ENCODE measurements around the gene TNFSF11.

Gene TNFSF11

GRCh38 chr13:42543215-42543797, 30.6 kb upstream of the TNFSF11 start:
- Histone ChIP-seq H3F3A (ENCODE audit: insufficient read depth, low read length) (no peaks in the 10 kb centered on the region), H3K4me3 (ENCODE audit: low read depth, low read length, poor library complexity, severe bottlenecking) (no peak overlapping the region), H3K9me2 (ENCODE audit: low read depth, low read length) (no peaks in the 10 kb centered on the region), H2AFZ (ENCODE audit: low read length) (no peak overlapping the region), H3K9me3 (ENCODE audit: low read length) (no peaks in the 10 kb centered on the region), H3K9ac (ENCODE audit: low read length) (no peak overlapping the region), H3K4me2 (ENCODE audit: low read length) (no peak overlapping the region), H4K20me1 (ENCODE audit: insufficient read depth, low read length) (no peaks in the 10 kb centered on the region), H3K79me2 (ENCODE audit: insufficient read depth, low read length) (no peaks in the 10 kb centered on the region), H3K27ac (ENCODE audit: low read depth, low read length, poor library complexity, severe bottlenecking) (no peak overlapping the region), H3K36me3 (ENCODE audit: insufficient read depth, low read length) (no peaks in the 10 kb centered on the region), H3K27me3 (ENCODE audit: insufficient read depth, low read length) (no peaks in the 10 kb centered on the region), H3K4me1 (ENCODE audit: insufficient read depth, low read length, severe bottlenecking) (no peaks in the 10 kb centered on the region)
- TF ChIP-seq EZH2 (IDR thresholded peaks at IDR 0.05; ENCODE audit: borderline replicate concordance, low read length) (no peak), CTCF (IDR thresholded peaks at IDR 0.05; ENCODE audit: low read length) (no peak)

GRCh38 chr13:42544246-42544926, 29.6 kb upstream of the TNFSF11 start:
- Histone ChIP-seq H3K4me2 (ENCODE audit: low read length) (no peak overlapping the region), H3K9ac (ENCODE audit: low read length) (no peak overlapping the region), H3K9me3 (ENCODE audit: low read length) (no peaks in the 10 kb centered on the region), H4K20me1 (ENCODE audit: insufficient read depth, low read length) (no peaks in the 10 kb centered on the region), H3K9me2 (ENCODE audit: low read depth, low read length) (no peaks in the 10 kb centered on the region), H3K4me3 (ENCODE audit: low read depth, low read length, poor library complexity, severe bottlenecking) (no peak overlapping the region), H2AFZ (ENCODE audit: low read length) (no peak overlapping the region), H3K79me2 (ENCODE audit: insufficient read depth, low read length) (no peaks in the 10 kb centered on the region), H3F3A (ENCODE audit: insufficient read depth, low read length) (no peaks in the 10 kb centered on the region), H3K27me3 (ENCODE audit: insufficient read depth, low read length) (no peaks in the 10 kb centered on the region), H3K27ac (ENCODE audit: low read depth, low read length, poor library complexity, severe bottlenecking) (no peak overlapping the region), H3K4me1 (ENCODE audit: insufficient read depth, low read length, severe bottlenecking) (no peaks in the 10 kb centered on the region), H3K36me3 (ENCODE audit: insufficient read depth, low read length) (no peaks in the 10 kb centered on the region)
- no peak for TF ChIP-seq CTCF (IDR thresholded peaks at IDR 0.05; ENCODE audit: low read length)
- TF ChIP-seq EZH2 (IDR thresholded peaks at IDR 0.05; ENCODE audit: borderline replicate concordance, low read length): no peak

DNA sequence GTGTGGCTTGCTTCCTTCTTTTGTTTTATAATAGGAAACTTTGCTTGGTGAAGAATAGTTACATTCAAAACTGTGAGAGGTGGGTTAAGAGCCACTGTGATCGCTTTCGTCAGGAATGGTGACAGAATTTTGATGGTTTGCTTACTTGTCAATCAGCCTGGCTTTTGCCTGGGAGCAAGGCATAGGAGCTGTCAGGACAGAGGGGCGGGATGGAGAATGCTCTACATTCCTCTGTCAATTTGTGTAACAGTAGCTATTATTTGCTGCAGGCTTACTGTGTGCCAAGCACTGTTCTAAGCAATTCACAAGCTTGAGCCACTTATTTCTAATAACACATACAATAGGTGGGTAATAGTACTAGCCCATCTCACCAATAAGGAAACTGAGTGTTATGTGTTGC, 28.1 kb upstream of the TNFSF11 start:
- no peak overlapping the region for H3K9ac ChIP-seq (ENCODE audit: low read length)
- no peaks in the 10 kb centered on the region for H3K9me3 ChIP-seq (ENCODE audit: low read length)
- no peak for TF ChIP-seq EZH2 (IDR thresholded peaks at IDR 0.05; ENCODE audit: borderline replicate concordance, low read length)
- no peak for TF ChIP-seq CTCF (IDR thresholded peaks at IDR 0.05; ENCODE audit: low read length)
- no peak overlapping the region for H3K4me2 ChIP-seq (ENCODE audit: low read length)
- H3F3A ChIP-seq (ENCODE audit: insufficient read depth, low read length): no peaks in the 10 kb centered on the region
- H4K20me1 ChIP-seq (ENCODE audit: insufficient read depth, low read length): no peaks in the 10 kb centered on the region
- H3K4me3 ChIP-seq (ENCODE audit: low read depth, low read length, poor library complexity, severe bottlenecking): no peak overlapping the region
- no peaks in the 10 kb centered on the region for H3K4me1 ChIP-seq (ENCODE audit: insufficient read depth, low read length, severe bottlenecking)
- H3K79me2 ChIP-seq (ENCODE audit: insufficient read depth, low read length): no peaks in the 10 kb centered on the region
- no peaks in the 10 kb centered on the region for H3K9me2 ChIP-seq (ENCODE audit: low read depth, low read length)
- no peak overlapping the region for H3K27ac ChIP-seq (ENCODE audit: low read depth, low read length, poor library complexity, severe bottlenecking)
- H3K27me3 ChIP-seq (ENCODE audit: insufficient read depth, low read length): no peaks in the 10 kb centered on the region
- no peaks in the 10 kb centered on the region for H3K36me3 ChIP-seq (ENCODE audit: insufficient read depth, low read length)
- no peak overlapping the region for H2AFZ ChIP-seq (ENCODE audit: low read length)

Measured in OCI-LY1 (cell line).